Parathyroid adenoma (tissue), 2 donors: ENCODE measurements around the gene LCN1.

Experiments
- H2AFZ ChIP-seq: fragments of 300-600 bp; sonication (generic); one replicate; pipeline ENCODE4 v1.7.0; 2017; ENCODE audit warnings: antibody characterized with exemption, mild to moderate bottlenecking
- H3K27ac ChIP-seq: fragments of 300-600 bp; sonication (generic); one replicate; pipeline ENCODE4 v1.7.0; 2017
- H3K27me3 ChIP-seq: fragments of 300-600 bp; sonication (generic); one replicate; pipeline ENCODE4 v1.7.0; 2017; ENCODE audit warnings: low read length; ENCODE audit not compliant: control insufficient read depth, insufficient read depth
- H3K36me3 ChIP-seq: fragments of 300-600 bp; sonication (generic); one replicate; pipeline ENCODE4 v1.7.0; 2017; ENCODE audit warnings: low read length; ENCODE audit not compliant: control insufficient read depth, insufficient read depth
- H3K4me1 ChIP-seq: fragments of 300-600 bp; sonication (generic); one replicate; pipeline ENCODE4 v1.7.0; 2017; ENCODE audit warnings: control low read depth
- H3K4me2 ChIP-seq: fragments of 300-600 bp; sonication (generic); one replicate; pipeline ENCODE4 v1.7.0; 2017; ENCODE audit warnings: low read length
- H3K4me3 ChIP-seq: fragments of 300-600 bp; sonication (generic); one replicate; pipeline ENCODE4 v1.7.0; 2017; ENCODE audit warnings: low read depth, low read length
- H3K79me2 ChIP-seq: fragments of 300-600 bp; sonication (generic); one replicate; pipeline ENCODE4 v1.7.0; 2017; ENCODE audit warnings: control low read depth
- H3K9ac ChIP-seq: fragments of 300-600 bp; sonication (generic); one replicate; pipeline ENCODE4 v1.7.0; 2017; ENCODE audit warnings: mild to moderate bottlenecking
- H3K9me3 ChIP-seq: fragments of 300-600 bp; sonication (generic); one replicate; pipeline ENCODE4 v1.7.0; 2017; ENCODE audit warnings: low read length; ENCODE audit not compliant: control insufficient read depth
- CTCF ChIP-seq: fragments of 300-600 bp; sonication (generic); IDR thresholded peaks from one replicate; pipeline ENCODE4 v1.7.0; 2017; ENCODE audit warnings: antibody characterized with exemption, mild to moderate bottlenecking
- donor health status: primary hyperparathyroidism.

The LCN1 gene

GRCh38 chr9:135514342-135515082 lies 6.7 kb upstream of the LCN1 start:
- H3K9me3 ChIP-seq = no peaks in the 10 kb centered on the region
- no peak overlapping the region for H2AFZ ChIP-seq
- H3K9ac ChIP-seq = no peak overlapping the region
- no peaks in the 10 kb centered on the region for H3K36me3 ChIP-seq
- H3K27ac ChIP-seq = no peak overlapping the region
- no peaks in the 10 kb centered on the region for H3K27me3 ChIP-seq
- H3K4me2 ChIP-seq = no peak overlapping the region
- no peaks in the 10 kb centered on the region for H3K4me1 ChIP-seq
- H3K4me3 ChIP-seq = no peak overlapping the region
- no peak for TF ChIP-seq CTCF
- H3K79me2 ChIP-seq = no peaks in the 10 kb centered on the region

- no peaks in the 10 kb centered on the region for H3K9me3 ChIP-seq
- H3K4me3 ChIP-seq = no peak overlapping the region
- H3K36me3 ChIP-seq = no peaks in the 10 kb centered on the region
- H3K79me2 ChIP-seq = no peaks in the 10 kb centered on the region
- no peaks in the 10 kb centered on the region for H3K4me1 ChIP-seq
- no peak overlapping the region for H3K4me2 ChIP-seq
- H3K27me3 ChIP-seq = no peaks in the 10 kb centered on the region
- H3K9ac ChIP-seq = no peak overlapping the region
- no peak for TF ChIP-seq CTCF
- H2AFZ ChIP-seq = no peak overlapping the region
- no peak overlapping the region for H3K27ac ChIP-seq
Measured at GRCh38 chr9:135515083-135515951, 5.9 kb upstream of the LCN1 start.

GRCh38 chr9:135516132-135516860 lies 4.9 kb upstream of the LCN1 start:
- Histone ChIP-seq H3K9me3 (no peaks in the 10 kb centered on the region), H3K4me1 (no peaks in the 10 kb centered on the region), H3K9ac (no peak overlapping the region), H3K4me3 (no peak overlapping the region), H3K79me2 (no peaks in the 10 kb centered on the region), H3K27me3 (no peaks in the 10 kb centered on the region), H3K36me3 (no peaks in the 10 kb centered on the region), H3K27ac (no peak overlapping the region), H2AFZ (no peak overlapping the region), H3K4me2 (no peak overlapping the region)
- TF ChIP-seq CTCF = no peak

- no peaks in the 10 kb centered on the region for H3K4me1 ChIP-seq
- H3K9me3 ChIP-seq = no peaks in the 10 kb centered on the region
- no peaks in the 10 kb centered on the region for H3K27me3 ChIP-seq
- no peak for TF ChIP-seq CTCF
- H3K9ac ChIP-seq = no peak overlapping the region
- H3K36me3 ChIP-seq = no peaks in the 10 kb centered on the region
- H3K4me3 ChIP-seq = no peak overlapping the region
- no peak overlapping the region for H3K27ac ChIP-seq
- no peaks in the 10 kb centered on the region for H3K79me2 ChIP-seq
- H3K4me2 ChIP-seq = no peak overlapping the region
- H2AFZ ChIP-seq = no peak overlapping the region
Measured at GRCh38 chr9:135517407-135517822, 3.8 kb upstream of the LCN1 start.
